K562 (cell line): ENCODE measurements around the gene NT5C3B. TPM values are rescaled to one million over a fixed set of nuclear protein-coding genes. Genes with fewer than 3 reads are reported as not detected.
A peak's percentile ranks its signal among the peaks of the same experiment; 100 is the strongest.

Source experiments
- CEBPB ChIP-seq: fragments of 450-650 bp; IDR thresholded peaks from 2 replicates; pipeline ENCODE4 v1.6.1; 2016; ENCODE audit warnings: missing genetic modification characterization, missing compliant biosample characterization
- NFXL1 ChIP-seq: fragments of 450-650 bp; formaldehyde crosslinking; IDR thresholded peaks from 2 replicates; pipeline ENCODE4 v1.4.0; 2021; ENCODE audit warnings: mild to moderate bottlenecking
- PRDM10 ChIP-seq: fragments of 450-650 bp; IDR thresholded peaks from 2 replicates; pipeline ENCODE4 v1.6.1; 2018; ENCODE audit not compliant: partially characterized antibody
- ZNF512 ChIP-seq: IDR thresholded peaks from 2 replicates; pipeline ENCODE4 v1.6.1; 2016; ENCODE audit warnings: missing genetic modification characterization, missing compliant biosample characterization
- ZNF586 ChIP-seq: fragments of 450-650 bp; formaldehyde crosslinking; conservative IDR thresholded peaks from 2 replicates; pipeline ENCODE4 v1.4.0; 2020; ENCODE audit warnings: mild to moderate bottlenecking, moderate library complexity
- ZNF764 ChIP-seq: fragments of 250-450 bp; sonication (Bioruptor Pico); IDR thresholded peaks from 2 replicates; pipeline ENCODE4 v1.4.0; 2020; ENCODE audit warnings: low read depth, mild to moderate bottlenecking, moderate library complexity
- polyA plus RNA-seq, 8 experiments: library from polyadenylated mRNA; depleted of rRNA in 4 of 8; stranded (reverse) in 5 of 8; unstranded in 3 of 8; fragments of >200 nt; fragmentation: Nextera tagmentation in 2 of 8; fragmentation: Illumina TruSeq in 1 of 8; extraction: Ambion mirVana in 2 of 8; extraction: Trizol in 1 of 8; gene quantifications; 2 replicates each; pipeline versions ENCODE4 v1.2.1 to v1.2.3, GENCODE V29; 2011 to 2014; ENCODE audit warnings: inconsistent platforms in 1 of 8, missing spikeins in 1 of 8
- total RNA-seq, 7 experiments: library from RNA; depleted of rRNA in 6 of 7; stranded (reverse); fragments of >200 nt in 6 of 7; fragmentation: Illumina TruSeq in 2 of 7; extraction: Trizol in 2 of 7; gene quantifications; 2 replicates each; pipeline versions ENCODE4 v1.2.1 to v1.2.3, GENCODE V29; 2011 to 2021; ENCODE audit warnings: low replicate concordance in 1 of 7
- TF ChIP-seq, protein P1 (sequence below): fragments of 450-650 bp; formaldehyde crosslinking; conservative IDR thresholded peaks from 2 replicates; pipeline ENCODE4 v1.4.0; 2022; ENCODE audit warnings: mild to moderate bottlenecking, missing genetic modification characterization
- TF ChIP-seq, protein P2 (sequence below), 2 experiments: fragments of 150-350 bp in 1 of 2; IDR thresholded peaks; 2 replicates each; pipeline ENCODE4 v1.6.1; 2012 to 2016; ENCODE audit warnings: low read depth in 2 of 2, low read length in 2 of 2, mild to moderate bottlenecking in 1 of 2, moderate library complexity in 1 of 2
- TF ChIP-seq, protein P3 (sequence below): fragments of 250-450 bp; sonication (Bioruptor Pico); IDR thresholded peaks from 2 replicates; pipeline ENCODE4 v1.8.0; 2022; ENCODE audit warnings: moderate library complexity, mild to moderate bottlenecking, inconsistent platforms

Gene NT5C3B
- total and polyA plus RNA-seq, 9 of the 15 experiments (the other 6 are each of a cell fraction or from before 2014, with no cell fraction given), result 2.0 to 166 (median 85.0) TPM

- TF ChIP-seq PRDM10, result peak; percentile 47
- TF ChIP-seq ZNF512 (tag), result no peak
- no peak for TF ChIP-seq NFXL1 (CRISPR knock-in tag)
- TF ChIP-seq, protein P1, sequence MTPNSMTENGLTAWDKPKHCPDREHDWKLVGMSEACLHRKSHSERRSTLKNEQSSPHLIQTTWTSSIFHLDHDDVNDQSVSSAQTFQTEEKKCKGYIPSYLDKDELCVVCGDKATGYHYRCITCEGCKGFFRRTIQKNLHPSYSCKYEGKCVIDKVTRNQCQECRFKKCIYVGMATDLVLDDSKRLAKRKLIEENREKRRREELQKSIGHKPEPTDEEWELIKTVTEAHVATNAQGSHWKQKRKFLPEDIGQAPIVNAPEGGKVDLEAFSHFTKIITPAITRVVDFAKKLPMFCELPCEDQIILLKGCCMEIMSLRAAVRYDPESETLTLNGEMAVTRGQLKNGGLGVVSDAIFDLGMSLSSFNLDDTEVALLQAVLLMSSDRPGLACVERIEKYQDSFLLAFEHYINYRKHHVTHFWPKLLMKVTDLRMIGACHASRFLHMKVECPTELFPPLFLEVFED, result no peak
- TF ChIP-seq ZNF586, result no peak
- TF ChIP-seq, protein P2, sequence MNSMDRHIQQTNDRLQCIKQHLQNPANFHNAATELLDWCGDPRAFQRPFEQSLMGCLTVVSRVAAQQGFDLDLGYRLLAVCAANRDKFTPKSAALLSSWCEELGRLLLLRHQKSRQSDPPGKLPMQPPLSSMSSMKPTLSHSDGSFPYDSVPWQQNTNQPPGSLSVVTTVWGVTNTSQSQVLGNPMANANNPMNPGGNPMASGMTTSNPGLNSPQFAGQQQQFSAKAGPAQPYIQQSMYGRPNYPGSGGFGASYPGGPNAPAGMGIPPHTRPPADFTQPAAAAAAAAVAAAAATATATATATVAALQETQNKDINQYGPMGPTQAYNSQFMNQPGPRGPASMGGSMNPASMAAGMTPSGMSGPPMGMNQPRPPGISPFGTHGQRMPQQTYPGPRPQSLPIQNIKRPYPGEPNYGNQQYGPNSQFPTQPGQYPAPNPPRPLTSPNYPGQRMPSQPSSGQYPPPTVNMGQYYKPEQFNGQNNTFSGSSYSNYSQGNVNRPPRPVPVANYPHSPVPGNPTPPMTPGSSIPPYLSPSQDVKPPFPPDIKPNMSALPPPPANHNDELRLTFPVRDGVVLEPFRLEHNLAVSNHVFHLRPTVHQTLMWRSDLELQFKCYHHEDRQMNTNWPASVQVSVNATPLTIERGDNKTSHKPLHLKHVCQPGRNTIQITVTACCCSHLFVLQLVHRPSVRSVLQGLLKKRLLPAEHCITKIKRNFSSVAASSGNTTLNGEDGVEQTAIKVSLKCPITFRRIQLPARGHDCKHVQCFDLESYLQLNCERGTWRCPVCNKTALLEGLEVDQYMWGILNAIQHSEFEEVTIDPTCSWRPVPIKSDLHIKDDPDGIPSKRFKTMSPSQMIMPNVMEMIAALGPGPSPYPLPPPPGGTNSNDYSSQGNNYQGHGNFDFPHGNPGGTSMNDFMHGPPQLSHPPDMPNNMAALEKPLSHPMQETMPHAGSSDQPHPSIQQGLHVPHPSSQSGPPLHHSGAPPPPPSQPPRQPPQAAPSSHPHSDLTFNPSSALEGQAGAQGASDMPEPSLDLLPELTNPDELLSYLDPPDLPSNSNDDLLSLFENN (IDR thresholded peaks at IDR 0.05; ENCODE audit: low read depth in 2 of 2, low read length in 2 of 2), result no peak
- TF ChIP-seq CEBPB (tag), result no peak
- TF ChIP-seq, protein P3, sequence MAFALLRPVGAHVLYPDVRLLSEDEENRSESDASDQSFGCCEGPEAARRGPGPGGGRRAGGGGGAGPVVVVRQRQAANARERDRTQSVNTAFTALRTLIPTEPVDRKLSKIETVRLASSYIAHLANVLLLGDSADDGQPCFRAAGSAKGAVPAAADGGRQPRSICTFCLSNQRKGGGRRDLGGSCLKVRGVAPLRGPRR, result no peak
- no peak for TF ChIP-seq ZNF764 (CRISPR knock-in tag)
Observed at GRCh38 chr17:41800601-41801373, 35.2 kb downstream of the NT5C3B start (continued).
